HEK293 (cell line): ENCODE data around the gene ZNF217.

Experiments used
- CTCF ChIA-PET: fragments of 350-600 bp; formaldehyde crosslinking; extraction: SDS; loops from one replicate; lab custom pipeline; 2021; ENCODE audit warnings: antibody characterized with exemption; lab: Yijun Ruan, JAX
- POLR2A ChIA-PET: fragments of 300-600 bp; formaldehyde crosslinking; extraction: SDS; loops from one replicate; lab custom pipeline; 2020; ENCODE audit warnings: antibody characterized with exemption, inconsistent platforms; lab: Yijun Ruan, JAX
- H3K27ac ChIP-seq: fragments of 200-500 bp; sonication (Bioruptor generic); 2 replicates; pipeline ENCODE4 v1.5.1; 2014; ENCODE audit warnings: low read depth, low read length, control low read depth, inconsistent platforms; ENCODE audit errors: extremely low read depth
- H3K36me3 ChIP-seq, 2 experiments: fragments of 200-500 bp in 1 of 2; sonication (Bioruptor generic) in 1 of 2; 1 replicate in 1 of 2; 2 replicates in 1 of 2; pipeline ENCODE4 v1.5.1; 2014 to 2017; ENCODE audit warnings: inconsistent platforms in 2 of 2, low read length in 2 of 2; ENCODE audit not compliant: control insufficient read depth in 2 of 2, insufficient read depth in 1 of 2
- H3K4me1 ChIP-seq: fragments of 200-500 bp; sonication (Bioruptor generic); 2 replicates; pipeline ENCODE4 v1.5.1; 2014; ENCODE audit warnings: mild to moderate bottlenecking, low read length, inconsistent platforms; ENCODE audit not compliant: control insufficient read depth, insufficient read depth
- H3K4me3 ChIP-seq: 2 replicates; pipeline ENCODE4 v1.5.1; 2011; ENCODE audit warnings: low read depth, mild to moderate bottlenecking, control low read depth, low read length, moderate library complexity
- H3K9me3 ChIP-seq: fragments of 200-500 bp; sonication (Bioruptor generic); 2 replicates; pipeline ENCODE4 v1.5.1; 2014; ENCODE audit warnings: low read depth, low read length, inconsistent platforms; ENCODE audit not compliant: control insufficient read depth, insufficient read depth
- SP2 ChIP-seq: fragments of 450-650 bp; formaldehyde crosslinking; IDR thresholded peaks from 2 replicates; pipeline ENCODE4 v1.5.1; 2016; ENCODE audit warnings: missing biosample characterization, missing genetic modification characterization
- ZBTB8A ChIP-seq: fragments of 450-650 bp; formaldehyde crosslinking; IDR thresholded peaks from 2 replicates; pipeline ENCODE4 v1.5.1; 2016; ENCODE audit warnings: missing biosample characterization, missing genetic modification characterization
- ZNF214 ChIP-seq: fragments of 450-650 bp; formaldehyde crosslinking; IDR thresholded peaks from 2 replicates; pipeline ENCODE4 v1.5.1; 2017; ENCODE audit warnings: missing biosample characterization, mild to moderate bottlenecking, missing genetic modification characterization, borderline replicate concordance
- ZNF223 ChIP-seq: fragments of 450-650 bp; formaldehyde crosslinking; IDR thresholded peaks from 2 replicates; pipeline ENCODE4 v1.5.1; 2016; ENCODE audit warnings: missing biosample characterization, missing genetic modification characterization
- ZNF274 ChIP-seq, 2 experiments: fragments of 200-500 bp in 1 of 2; fragments of 450-650 bp in 1 of 2; sonication (Bioruptor generic) in 1 of 2; formaldehyde crosslinking in 1 of 2; IDR thresholded peaks; 2 replicates each; pipeline versions ENCODE4 v1.5.1 to v1.6.1; 2014 to 2016; ENCODE audit warnings: borderline replicate concordance in 1 of 2, inconsistent platforms in 1 of 2, low read length in 1 of 2, missing biosample characterization in 1 of 2, missing genetic modification characterization in 1 of 2
- ZNF37A ChIP-seq: fragments of 450-650 bp; IDR thresholded peaks from 2 replicates; pipeline ENCODE4 v1.5.1; 2018; ENCODE audit warnings: missing biosample characterization, missing genetic modification characterization
- ZNF394 ChIP-seq: fragments of 450-650 bp; formaldehyde crosslinking; IDR thresholded peaks from 2 replicates; pipeline ENCODE4 v1.5.1; 2016; ENCODE audit warnings: missing biosample characterization, missing genetic modification characterization, mild to moderate bottlenecking, moderate library complexity, borderline replicate concordance
- ZNF433 ChIP-seq: fragments of 450-650 bp; formaldehyde crosslinking; IDR thresholded peaks from 2 replicates; pipeline ENCODE4 v1.5.1; 2016; ENCODE audit warnings: missing biosample characterization, missing genetic modification characterization, low read depth
- ZNF473 ChIP-seq: fragments of 450-650 bp; formaldehyde crosslinking; IDR thresholded peaks from 2 replicates; pipeline ENCODE4 v1.5.1; 2017; ENCODE audit warnings: missing biosample characterization, missing genetic modification characterization
- ZNF548 ChIP-seq: fragments of 450-650 bp; formaldehyde crosslinking; IDR thresholded peaks from 2 replicates; pipeline ENCODE4 v1.5.1; 2016; ENCODE audit warnings: missing biosample characterization, missing genetic modification characterization
- ZNF549 ChIP-seq: fragments of 450-650 bp; IDR thresholded peaks from 2 replicates; pipeline ENCODE4 v1.5.1; 2018; ENCODE audit warnings: missing biosample characterization, missing genetic modification characterization, mild to moderate bottlenecking, inconsistent platforms, moderate library complexity
- ZNF561 ChIP-seq: fragments of 450-650 bp; IDR thresholded peaks from 2 replicates; pipeline ENCODE4 v1.5.1; 2018; ENCODE audit warnings: missing biosample characterization, missing genetic modification characterization, borderline replicate concordance
- ZNF623 ChIP-seq: fragments of 450-650 bp; formaldehyde crosslinking; IDR thresholded peaks from 2 replicates; pipeline ENCODE4 v1.5.1; 2016; ENCODE audit warnings: missing biosample characterization, missing genetic modification characterization
- ZNF707 ChIP-seq: fragments of 450-650 bp; formaldehyde crosslinking; IDR thresholded peaks from 2 replicates; pipeline ENCODE4 v1.5.1; 2016; ENCODE audit warnings: missing biosample characterization, missing genetic modification characterization
- TF ChIP-seq, protein P1 (sequence below): fragments of 450-650 bp; formaldehyde crosslinking; conservative IDR thresholded peaks from 2 replicates; pipeline ENCODE4 v1.5.1; 2016; ENCODE audit warnings: low read depth, missing biosample characterization, missing genetic modification characterization
- TF ChIP-seq, protein P2 (sequence below): fragments of 450-650 bp; formaldehyde crosslinking; IDR thresholded peaks from 2 replicates; pipeline ENCODE4 v1.5.1; 2016; ENCODE audit warnings: missing biosample characterization, missing genetic modification characterization
- TF ChIP-seq, protein P3 (sequence below): fragments of 450-650 bp; formaldehyde crosslinking; IDR thresholded peaks from 2 replicates; pipeline ENCODE4 v1.5.1; 2016; ENCODE audit warnings: missing biosample characterization, missing genetic modification characterization
- TF ChIP-seq, protein P4 (sequence below): fragments of 450-650 bp; formaldehyde crosslinking; IDR thresholded peaks from 2 replicates; pipeline ENCODE4 v1.5.1; 2017; ENCODE audit warnings: missing biosample characterization, missing genetic modification characterization
- TF ChIP-seq, protein P5 (sequence below): fragments of 450-650 bp; formaldehyde crosslinking; IDR thresholded peaks from 2 replicates; pipeline ENCODE4 v1.5.1; 2016; ENCODE audit warnings: missing biosample characterization, missing genetic modification characterization
- TF ChIP-seq, protein P6 (sequence below): fragments of 450-650 bp; formaldehyde crosslinking; IDR thresholded peaks from 2 replicates; pipeline ENCODE4 v1.5.1; 2016; ENCODE audit warnings: missing biosample characterization, missing genetic modification characterization

Gene ZNF217

DNA sequence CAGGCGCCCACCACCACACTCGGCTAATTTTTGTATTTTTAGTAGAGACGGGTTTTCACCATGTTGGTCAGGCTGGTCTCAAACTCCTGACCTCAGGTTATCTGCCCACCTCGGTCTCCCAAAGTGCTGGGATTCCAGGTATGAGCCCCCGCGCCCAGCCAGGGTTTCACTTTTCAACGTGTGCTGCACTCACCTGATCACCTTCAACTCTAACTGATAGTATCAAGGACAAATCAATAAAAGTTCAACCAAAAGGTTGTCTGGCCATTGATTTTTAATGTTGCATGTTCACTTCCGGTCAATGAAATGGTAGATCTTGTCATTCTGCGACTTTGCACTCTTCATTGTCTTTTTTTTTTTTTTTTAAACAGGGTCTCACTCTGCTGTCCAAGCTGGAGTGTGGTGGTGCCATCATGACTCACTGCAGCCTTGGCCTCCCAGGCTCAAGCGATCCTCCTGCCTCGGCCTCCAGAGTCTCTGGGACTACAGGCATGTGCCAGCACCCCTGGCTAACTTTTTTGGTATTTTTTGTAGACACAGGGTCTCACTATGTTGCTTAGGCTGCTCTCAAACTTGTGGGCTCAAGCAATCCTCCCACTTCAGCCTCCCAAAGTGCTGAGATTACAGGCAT, 37.3 kb downstream of the ZNF217 start:
- Histone ChIP-seq H3K36me3 (no peaks in the 10 kb centered on the region), H3K4me1 (no peaks in the 10 kb centered on the region), H3K9me3 (no peaks in the 10 kb centered on the region), H3K27ac (no peak overlapping the region), H3K4me3 (no peak overlapping the region)
- TF ChIP-seq, protein P1, sequence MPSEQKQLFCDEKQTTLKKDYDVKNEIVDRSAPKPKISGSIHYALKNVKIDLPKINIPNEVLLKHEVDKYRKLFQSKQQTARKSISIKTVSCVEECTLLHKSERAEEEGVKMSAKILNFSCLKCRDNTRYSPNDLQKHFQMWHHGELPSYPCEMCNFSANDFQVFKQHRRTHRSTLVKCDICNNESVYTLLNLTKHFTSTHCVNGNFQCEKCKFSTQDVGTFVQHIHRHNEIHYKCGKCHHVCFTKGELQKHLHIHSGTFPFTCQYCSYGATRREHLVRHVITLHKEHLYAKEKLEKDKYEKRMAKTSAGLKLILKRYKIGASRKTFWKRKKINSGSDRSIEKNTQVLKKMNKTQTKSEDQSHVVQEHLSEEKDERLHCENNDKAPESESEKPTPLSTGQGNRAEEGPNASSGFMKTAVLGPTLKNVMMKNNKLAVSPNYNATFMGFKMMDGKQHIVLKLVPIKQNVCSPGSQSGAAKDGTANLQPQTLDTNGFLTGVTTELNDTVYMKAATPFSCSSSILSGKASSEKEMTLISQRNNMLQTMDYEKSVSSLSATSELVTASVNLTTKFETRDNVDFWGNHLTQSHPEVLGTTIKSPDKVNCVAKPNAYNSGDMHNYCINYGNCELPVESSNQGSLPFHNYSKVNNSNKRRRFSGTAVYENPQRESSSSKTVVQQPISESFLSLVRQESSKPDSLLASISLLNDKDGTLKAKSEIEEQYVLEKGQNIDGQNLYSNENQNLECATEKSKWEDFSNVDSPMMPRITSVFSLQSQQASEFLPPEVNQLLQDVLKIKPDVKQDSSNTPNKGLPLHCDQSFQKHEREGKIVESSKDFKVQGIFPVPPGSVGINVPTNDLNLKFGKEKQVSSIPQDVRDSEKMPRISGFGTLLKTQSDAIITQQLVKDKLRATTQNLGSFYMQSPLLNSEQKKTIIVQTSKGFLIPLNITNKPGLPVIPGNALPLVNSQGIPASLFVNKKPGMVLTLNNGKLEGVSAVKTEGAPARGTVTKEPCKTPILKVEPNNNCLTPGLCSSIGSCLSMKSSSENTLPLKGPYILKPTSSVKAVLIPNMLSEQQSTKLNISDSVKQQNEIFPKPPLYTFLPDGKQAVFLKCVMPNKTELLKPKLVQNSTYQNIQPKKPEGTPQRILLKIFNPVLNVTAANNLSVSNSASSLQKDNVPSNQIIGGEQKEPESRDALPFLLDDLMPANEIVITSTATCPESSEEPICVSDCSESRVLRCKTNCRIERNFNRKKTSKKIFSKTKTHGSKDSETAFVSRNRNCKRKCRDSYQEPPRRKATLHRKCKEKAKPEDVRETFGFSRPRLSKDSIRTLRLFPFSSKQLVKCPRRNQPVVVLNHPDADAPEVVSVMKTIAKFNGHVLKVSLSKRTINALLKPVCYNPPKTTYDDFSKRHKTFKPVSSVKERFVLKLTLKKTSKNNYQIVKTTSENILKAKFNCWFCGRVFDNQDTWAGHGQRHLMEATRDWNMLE (tag by site-specific recombination) = no peak
- TF ChIP-seq ZNF549 (tag by site-specific recombination) (no peak), ZNF473 (no peak), ZNF223 (no peak), ZNF214 (no peak), SP2 (tag by site-specific recombination) (no peak), ZBTB8A (tag by site-specific recombination) (no peak), ZNF274 (IDR thresholded peaks at IDR 0.05; ENCODE audit: low read length) (no peak), ZNF274 (tag by site-specific recombination; IDR thresholded peaks at IDR 0.05; ENCODE audit: borderline replicate concordance) (no peak), ZNF37A (tag by site-specific recombination) (no peak), ZNF548 (tag by site-specific recombination) (no peak), ZNF394 (tag by site-specific recombination) (no peak), ZNF707 (no peak), ZNF623 (tag by site-specific recombination) (no peak), ZNF561 (no peak), ZNF433 (tag by site-specific recombination) (no peak)
- TF ChIP-seq, protein P2, sequence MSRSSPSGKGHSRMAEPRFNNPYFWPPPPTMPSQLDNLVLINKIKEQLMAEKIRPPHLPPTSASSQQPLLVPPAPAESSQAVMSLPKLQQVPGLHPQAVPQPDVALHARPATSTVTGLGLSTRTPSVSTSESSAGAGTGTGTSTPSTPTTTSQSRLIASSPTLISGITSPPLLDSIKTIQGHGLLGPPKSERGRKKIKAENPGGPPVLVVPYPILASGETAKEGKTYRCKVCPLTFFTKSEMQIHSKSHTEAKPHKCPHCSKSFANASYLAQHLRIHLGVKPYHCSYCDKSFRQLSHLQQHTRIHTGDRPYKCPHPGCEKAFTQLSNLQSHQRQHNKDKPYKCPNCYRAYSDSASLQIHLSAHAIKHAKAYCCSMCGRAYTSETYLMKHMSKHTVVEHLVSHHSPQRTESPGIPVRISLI (tag by site-specific recombination) = no peak
- TF ChIP-seq, protein P3, sequence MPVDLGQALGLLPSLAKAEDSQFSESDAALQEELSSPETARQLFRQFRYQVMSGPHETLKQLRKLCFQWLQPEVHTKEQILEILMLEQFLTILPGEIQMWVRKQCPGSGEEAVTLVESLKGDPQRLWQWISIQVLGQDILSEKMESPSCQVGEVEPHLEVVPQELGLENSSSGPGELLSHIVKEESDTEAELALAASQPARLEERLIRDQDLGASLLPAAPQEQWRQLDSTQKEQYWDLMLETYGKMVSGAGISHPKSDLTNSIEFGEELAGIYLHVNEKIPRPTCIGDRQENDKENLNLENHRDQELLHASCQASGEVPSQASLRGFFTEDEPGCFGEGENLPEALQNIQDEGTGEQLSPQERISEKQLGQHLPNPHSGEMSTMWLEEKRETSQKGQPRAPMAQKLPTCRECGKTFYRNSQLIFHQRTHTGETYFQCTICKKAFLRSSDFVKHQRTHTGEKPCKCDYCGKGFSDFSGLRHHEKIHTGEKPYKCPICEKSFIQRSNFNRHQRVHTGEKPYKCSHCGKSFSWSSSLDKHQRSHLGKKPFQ (tag by site-specific recombination) = no peak
- TF ChIP-seq, protein P4, sequence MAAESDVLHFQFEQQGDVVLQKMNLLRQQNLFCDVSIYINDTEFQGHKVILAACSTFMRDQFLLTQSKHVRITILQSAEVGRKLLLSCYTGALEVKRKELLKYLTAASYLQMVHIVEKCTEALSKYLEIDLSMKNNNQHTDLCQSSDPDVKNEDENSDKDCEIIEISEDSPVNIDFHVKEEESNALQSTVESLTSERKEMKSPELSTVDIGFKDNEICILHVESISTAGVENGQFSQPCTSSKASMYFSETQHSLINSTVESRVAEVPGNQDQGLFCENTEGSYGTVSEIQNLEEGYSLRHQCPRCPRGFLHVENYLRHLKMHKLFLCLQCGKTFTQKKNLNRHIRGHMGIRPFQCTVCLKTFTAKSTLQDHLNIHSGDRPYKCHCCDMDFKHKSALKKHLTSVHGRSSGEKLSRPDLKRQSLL = no peak
- TF ChIP-seq, protein P5, sequence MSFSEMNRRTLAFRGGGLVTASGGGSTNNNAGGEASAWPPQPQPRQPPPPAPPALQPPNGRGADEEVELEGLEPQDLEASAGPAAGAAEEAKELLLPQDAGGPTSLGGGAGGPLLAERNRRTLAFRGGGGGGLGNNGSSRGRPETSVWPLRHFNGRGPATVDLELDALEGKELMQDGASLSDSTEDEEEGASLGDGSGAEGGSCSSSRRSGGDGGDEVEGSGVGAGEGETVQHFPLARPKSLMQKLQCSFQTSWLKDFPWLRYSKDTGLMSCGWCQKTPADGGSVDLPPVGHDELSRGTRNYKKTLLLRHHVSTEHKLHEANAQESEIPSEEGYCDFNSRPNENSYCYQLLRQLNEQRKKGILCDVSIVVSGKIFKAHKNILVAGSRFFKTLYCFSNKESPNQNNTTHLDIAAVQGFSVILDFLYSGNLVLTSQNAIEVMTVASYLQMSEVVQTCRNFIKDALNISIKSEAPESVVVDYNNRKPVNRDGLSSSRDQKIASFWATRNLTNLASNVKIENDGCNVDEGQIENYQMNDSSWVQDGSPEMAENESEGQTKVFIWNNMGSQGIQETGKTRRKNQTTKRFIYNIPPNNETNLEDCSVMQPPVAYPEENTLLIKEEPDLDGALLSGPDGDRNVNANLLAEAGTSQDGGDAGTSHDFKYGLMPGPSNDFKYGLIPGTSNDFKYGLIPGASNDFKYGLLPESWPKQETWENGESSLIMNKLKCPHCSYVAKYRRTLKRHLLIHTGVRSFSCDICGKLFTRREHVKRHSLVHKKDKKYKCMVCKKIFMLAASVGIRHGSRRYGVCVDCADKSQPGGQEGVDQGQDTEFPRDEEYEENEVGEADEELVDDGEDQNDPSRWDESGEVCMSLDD (tag by site-specific recombination) = no peak
- TF ChIP-seq, protein P6, sequence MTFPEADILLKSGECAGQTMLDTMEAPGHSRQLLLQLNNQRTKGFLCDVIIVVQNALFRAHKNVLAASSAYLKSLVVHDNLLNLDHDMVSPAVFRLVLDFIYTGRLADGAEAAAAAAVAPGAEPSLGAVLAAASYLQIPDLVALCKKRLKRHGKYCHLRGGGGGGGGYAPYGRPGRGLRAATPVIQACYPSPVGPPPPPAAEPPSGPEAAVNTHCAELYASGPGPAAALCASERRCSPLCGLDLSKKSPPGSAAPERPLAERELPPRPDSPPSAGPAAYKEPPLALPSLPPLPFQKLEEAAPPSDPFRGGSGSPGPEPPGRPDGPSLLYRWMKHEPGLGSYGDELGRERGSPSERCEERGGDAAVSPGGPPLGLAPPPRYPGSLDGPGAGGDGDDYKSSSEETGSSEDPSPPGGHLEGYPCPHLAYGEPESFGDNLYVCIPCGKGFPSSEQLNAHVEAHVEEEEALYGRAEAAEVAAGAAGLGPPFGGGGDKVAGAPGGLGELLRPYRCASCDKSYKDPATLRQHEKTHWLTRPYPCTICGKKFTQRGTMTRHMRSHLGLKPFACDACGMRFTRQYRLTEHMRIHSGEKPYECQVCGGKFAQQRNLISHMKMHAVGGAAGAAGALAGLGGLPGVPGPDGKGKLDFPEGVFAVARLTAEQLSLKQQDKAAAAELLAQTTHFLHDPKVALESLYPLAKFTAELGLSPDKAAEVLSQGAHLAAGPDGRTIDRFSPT (tag by site-specific recombination) = no peak
- POLR2A ChIA-PET = no interaction called here
- CTCF ChIA-PET = no interaction called here
